Loucy (cell line): Measurements from ENCODE around the gene RSF1.

ENCODE experiments used
- H2AFZ ChIP-seq: fragments of 200-600 bp; sonication (generic); 2 replicates; pipeline ENCODE4 v1.6.0; 2016; ENCODE audit warnings: antibody characterized with exemption, mild to moderate bottlenecking, low read length, moderate library complexity
- H3F3A ChIP-seq: fragments of 200-600 bp; 2 replicates; pipeline ENCODE4 v1.6.0; 2016; ENCODE audit warnings: antibody characterized with exemption, low read depth, mild to moderate bottlenecking
- H3K27me3 ChIP-seq: fragments of 200-600 bp; sonication (generic); 2 replicates; pipeline ENCODE4 v1.6.1; 2014; ENCODE audit warnings: low read length, mild to moderate bottlenecking; ENCODE audit not compliant: insufficient read depth, poor library complexity, severe bottlenecking
- H3K36me3 ChIP-seq: fragments of 200-600 bp; sonication (generic); 2 replicates; pipeline ENCODE4 v1.6.1; 2016; ENCODE audit warnings: low read length; ENCODE audit not compliant: insufficient read depth
- H3K4me1 ChIP-seq: fragments of 200-600 bp; sonication (generic); 2 replicates; pipeline ENCODE4 v1.5.1; 2014; ENCODE audit warnings: low read length, mild to moderate bottlenecking; ENCODE audit not compliant: insufficient read depth, poor library complexity, severe bottlenecking
- H3K4me2 ChIP-seq: fragments of 200-600 bp; sonication (generic); 2 replicates; pipeline ENCODE4 v1.6.0; 2014; ENCODE audit warnings: antibody characterized with exemption, low read length, low read depth, mild to moderate bottlenecking; ENCODE audit not compliant: poor library complexity, severe bottlenecking
- H3K4me3 ChIP-seq: fragments of 200-600 bp; sonication (generic); 2 replicates; pipeline ENCODE4 v1.5.1; 2014; ENCODE audit warnings: low read length, mild to moderate bottlenecking, mixed read lengths; ENCODE audit not compliant: poor library complexity, severe bottlenecking
- H3K79me2 ChIP-seq: fragments of 200-600 bp; sonication (generic); 2 replicates; pipeline ENCODE4 v1.6.1; 2014; ENCODE audit warnings: low read length; ENCODE audit not compliant: insufficient read depth
- H3K9ac ChIP-seq: fragments of 200-600 bp; sonication (generic); 2 replicates; pipeline ENCODE4 v1.6.0; 2014; ENCODE audit warnings: mild to moderate bottlenecking, low read depth, low read length, moderate library complexity; ENCODE audit not compliant: poor library complexity, severe bottlenecking
- H3K9me2 ChIP-seq: fragments of 200-600 bp; sonication (generic); replicated peaks from 2 replicates; pipeline ENCODE4 v1.6.1; 2016; ENCODE audit warnings: low read depth, low read length, mixed read lengths
- H3K9me3 ChIP-seq: fragments of 200-600 bp; sonication (generic); 2 replicates; pipeline ENCODE4 v1.6.1; 2014; ENCODE audit warnings: mild to moderate bottlenecking, antibody characterized with exemption, low read length, low read depth; ENCODE audit not compliant: insufficient read depth
- H4K20me1 ChIP-seq: fragments of 200-600 bp; sonication (generic); 2 replicates; pipeline ENCODE4 v1.6.0; 2014; ENCODE audit warnings: antibody characterized with exemption, low read length, mild to moderate bottlenecking; ENCODE audit not compliant: insufficient read depth, poor library complexity, severe bottlenecking
- EZH2phosphoT487 ChIP-seq: fragments of 200-600 bp; IDR thresholded peaks from 2 replicates; pipeline ENCODE4 v1.6.1; 2018; ENCODE audit warnings: antibody characterized with exemption, mild to moderate bottlenecking, moderate library complexity, borderline replicate concordance
- TF ChIP-seq, protein P1 (sequence below): fragments of 200-600 bp; sonication (generic); conservative IDR thresholded peaks from 2 replicates; pipeline ENCODE4 v1.5.1; 2014; ENCODE audit warnings: mild to moderate bottlenecking, antibody characterized with exemption, low read length

RSF1 gene

DNA sequence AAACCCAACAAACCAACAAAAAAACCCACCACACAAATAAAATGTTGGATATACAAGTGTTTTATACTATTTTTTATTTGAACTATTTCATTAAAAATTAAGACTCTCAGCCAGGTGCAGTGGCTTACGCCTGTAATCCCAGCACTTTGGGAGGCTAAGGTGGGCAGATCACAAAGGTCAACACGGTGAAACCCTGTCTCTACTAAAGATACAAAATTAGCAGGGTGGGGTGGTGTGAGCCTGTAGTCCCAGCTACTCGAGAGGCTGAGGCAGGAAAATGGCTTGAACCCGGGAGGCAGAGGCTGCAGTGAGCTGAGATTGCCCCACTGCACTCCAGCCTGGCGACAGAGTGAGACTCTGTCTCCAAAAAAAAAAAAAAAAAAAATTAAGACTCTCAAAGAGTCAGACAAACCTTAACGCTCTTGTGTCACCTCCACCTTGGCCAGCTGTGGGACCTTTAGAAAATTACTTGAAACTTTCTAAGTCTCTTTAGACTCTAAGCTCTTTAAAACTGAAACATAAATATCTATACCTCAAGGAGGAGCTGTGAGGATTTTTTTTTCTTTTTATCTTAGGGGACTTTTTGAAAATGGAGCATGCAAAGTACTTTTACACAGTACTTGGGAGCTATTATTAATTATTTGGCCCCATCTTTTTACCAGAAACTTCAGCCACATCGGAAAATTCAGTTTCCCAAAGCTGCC lies 114.5 kb downstream of the RSF1 start:
- no peaks in the 10 kb centered on the region for H3K79me2 ChIP-seq
- no peak overlapping the region for H3K4me3 ChIP-seq
- no peaks in the 10 kb centered on the region for H3K9me2 ChIP-seq
- TF ChIP-seq EZH2phosphoT487, result no peak
- TF ChIP-seq, protein P1, sequence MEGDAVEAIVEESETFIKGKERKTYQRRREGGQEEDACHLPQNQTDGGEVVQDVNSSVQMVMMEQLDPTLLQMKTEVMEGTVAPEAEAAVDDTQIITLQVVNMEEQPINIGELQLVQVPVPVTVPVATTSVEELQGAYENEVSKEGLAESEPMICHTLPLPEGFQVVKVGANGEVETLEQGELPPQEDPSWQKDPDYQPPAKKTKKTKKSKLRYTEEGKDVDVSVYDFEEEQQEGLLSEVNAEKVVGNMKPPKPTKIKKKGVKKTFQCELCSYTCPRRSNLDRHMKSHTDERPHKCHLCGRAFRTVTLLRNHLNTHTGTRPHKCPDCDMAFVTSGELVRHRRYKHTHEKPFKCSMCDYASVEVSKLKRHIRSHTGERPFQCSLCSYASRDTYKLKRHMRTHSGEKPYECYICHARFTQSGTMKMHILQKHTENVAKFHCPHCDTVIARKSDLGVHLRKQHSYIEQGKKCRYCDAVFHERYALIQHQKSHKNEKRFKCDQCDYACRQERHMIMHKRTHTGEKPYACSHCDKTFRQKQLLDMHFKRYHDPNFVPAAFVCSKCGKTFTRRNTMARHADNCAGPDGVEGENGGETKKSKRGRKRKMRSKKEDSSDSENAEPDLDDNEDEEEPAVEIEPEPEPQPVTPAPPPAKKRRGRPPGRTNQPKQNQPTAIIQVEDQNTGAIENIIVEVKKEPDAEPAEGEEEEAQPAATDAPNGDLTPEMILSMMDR, result no peak
- no peaks in the 10 kb centered on the region for H3K27me3 ChIP-seq
- no peaks in the 10 kb centered on the region for H4K20me1 ChIP-seq
- peaks cover 36% of the 10 kb centered on the region for H3K36me3 ChIP-seq
- H3K9ac ChIP-seq, result no peak overlapping the region
- no peaks in the 10 kb centered on the region; the same call in 1 of the 2 replicates for H3F3A ChIP-seq
- no peaks in the 10 kb centered on the region for H3K4me1 ChIP-seq
- no peaks in the 10 kb centered on the region for H3K9me3 ChIP-seq
- no peak overlapping the region for H3K4me2 ChIP-seq
- no peak overlapping the region for H2AFZ ChIP-seq

DNA sequence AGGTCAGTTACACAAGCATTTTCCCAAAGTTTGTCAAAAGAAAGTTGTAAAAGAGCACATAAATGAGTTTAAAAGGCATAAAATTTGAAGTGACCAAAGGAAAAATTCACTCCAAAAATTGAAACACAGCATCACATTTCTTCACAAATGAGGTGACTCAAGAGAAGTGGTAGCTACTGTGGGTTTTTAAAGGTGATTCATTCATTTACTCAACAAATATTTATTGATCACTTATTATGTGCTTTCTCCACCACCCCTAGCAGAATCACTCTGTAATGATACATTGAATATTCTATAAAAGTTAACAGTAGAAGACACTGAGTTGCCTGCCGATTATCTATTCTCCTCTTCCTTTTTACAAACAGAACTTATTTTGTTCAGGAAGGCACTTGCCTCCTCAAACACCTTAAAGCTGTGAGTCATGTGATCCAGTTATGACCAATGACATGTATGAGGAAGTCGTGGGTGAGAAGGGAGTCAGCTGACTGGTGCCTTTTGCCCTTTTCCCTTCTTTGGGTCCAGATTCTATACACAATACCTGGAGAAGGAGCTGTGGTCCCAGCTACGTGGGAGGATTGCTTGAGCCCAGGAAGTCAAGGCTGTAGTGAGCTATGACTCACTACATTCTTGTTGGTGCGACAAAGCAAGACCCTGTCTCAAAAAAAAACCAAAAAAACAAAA lies 115.2 kb downstream of the RSF1 start:
- H3K9me2 ChIP-seq, result no peaks in the 10 kb centered on the region
- no peak overlapping the region for H3K4me2 ChIP-seq
- H3K9me3 ChIP-seq, result no peaks in the 10 kb centered on the region
- no peaks in the 10 kb centered on the region for H3K27me3 ChIP-seq
- no peak overlapping the region for H3K9ac ChIP-seq
- no peak overlapping the region for H2AFZ ChIP-seq
- no peaks in the 10 kb centered on the region; the same call in 1 of the 2 replicates for H3F3A ChIP-seq
- no peaks in the 10 kb centered on the region for H3K79me2 ChIP-seq
- H3K4me3 ChIP-seq, result no peak overlapping the region
- no peaks in the 10 kb centered on the region for H4K20me1 ChIP-seq
- TF ChIP-seq, protein P1, result no peak
- peaks cover 40% of the 10 kb centered on the region for H3K36me3 ChIP-seq
- H3K4me1 ChIP-seq, result no peaks in the 10 kb centered on the region

DNA sequence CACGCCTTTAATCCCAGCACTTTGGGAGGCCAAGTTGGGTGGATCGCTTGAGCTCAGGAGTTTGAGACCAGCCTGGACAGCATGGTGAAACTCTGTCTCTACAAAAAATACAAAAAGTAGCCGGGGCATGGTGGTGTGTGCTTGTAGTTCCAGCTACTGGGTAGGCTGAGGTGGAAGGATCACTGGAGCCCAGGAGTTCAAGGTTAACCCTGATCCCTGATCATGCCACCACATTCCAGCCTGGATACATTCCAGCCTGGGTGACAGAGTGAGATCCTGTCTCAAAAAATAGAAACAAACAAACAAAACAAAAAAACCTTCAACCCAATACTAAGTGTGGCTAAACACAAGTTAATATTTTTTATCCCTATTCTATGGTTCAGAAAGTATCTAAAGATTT lies 116.5 kb downstream of the RSF1 start:
- no peak overlapping the region for H3K4me3 ChIP-seq
- TF ChIP-seq EZH2phosphoT487, result no peak
- TF ChIP-seq, protein P1, result no peak
- no peaks in the 10 kb centered on the region for H3K9me3 ChIP-seq
- no peaks in the 10 kb centered on the region for H3K79me2 ChIP-seq
- no peak overlapping the region for H3K9ac ChIP-seq
- H3K27me3 ChIP-seq, result no peaks in the 10 kb centered on the region
- no peak overlapping the region for H2AFZ ChIP-seq
- H3K36me3 ChIP-seq, result peaks cover 48% of the 10 kb centered on the region
- H3K9me2 ChIP-seq, result no peaks in the 10 kb centered on the region
- no peaks in the 10 kb centered on the region; the same call in 1 of the 2 replicates for H3F3A ChIP-seq
- no peak overlapping the region for H3K4me2 ChIP-seq
- H4K20me1 ChIP-seq, result no peaks in the 10 kb centered on the region
- no peaks in the 10 kb centered on the region for H3K4me1 ChIP-seq
